GM21737 (cell line): ENCODE measurements around the gene ATG2B.
"Not testable (repeated sequence)": the region's sequence is repeated elsewhere in the genome, so short reads cannot be mapped to it uniquely, and the experiment has no call there.

Experiments
- ATAC-seq: cut with Tn5 transposase; IDR thresholded peaks from one replicate; pipeline ENCODE4 v1.9.1; 2021; ENCODE audit warnings: mild to moderate bottlenecking, moderate library complexity; ENCODE audit not compliant: unreplicated experiment

ATG2B gene

DNA sequence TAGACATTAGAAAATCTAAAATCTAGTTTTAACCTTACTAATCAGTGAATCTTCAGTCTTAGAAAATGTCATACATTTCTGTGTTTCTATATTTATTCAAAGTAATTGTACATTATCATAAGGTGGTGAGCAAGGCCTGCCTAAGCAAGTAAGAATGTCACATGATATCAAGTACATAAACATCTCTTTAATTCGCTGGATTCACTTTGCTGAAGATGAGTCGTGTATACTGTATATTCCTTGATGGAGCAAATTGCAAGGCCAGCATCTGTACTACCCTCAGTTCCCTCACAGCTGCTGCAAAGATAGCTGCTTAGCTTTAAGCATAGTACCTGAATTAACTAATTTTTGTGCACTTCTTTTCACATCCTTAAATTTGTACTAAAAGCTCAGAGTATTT is 20.3 kb upstream of the ATG2B start:
- no peak for ATAC-seq

DNA sequence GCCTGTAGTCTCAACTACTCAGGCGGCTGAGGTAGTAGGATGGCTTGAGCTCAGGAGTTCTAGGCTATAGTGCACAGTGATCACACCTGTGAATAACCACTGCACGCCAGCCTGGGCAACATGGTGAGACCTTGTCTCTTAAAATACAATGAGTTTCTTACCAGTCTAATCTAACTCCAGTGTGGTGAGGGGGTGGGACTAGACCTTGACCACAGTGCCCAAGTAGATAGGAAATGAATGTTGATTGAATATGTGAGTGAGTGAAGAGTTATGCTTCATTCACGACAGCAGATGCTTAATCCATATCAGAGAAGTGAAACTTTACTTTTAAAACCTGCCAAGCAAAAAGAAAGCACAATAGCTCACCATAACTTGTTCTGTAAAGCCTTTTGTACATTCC is 17.6 kb upstream of the ATG2B start:
- ATAC-seq: no peak

GRCh38 chr14:96376093-96376492 is 13.0 kb upstream of the ATG2B start:
- ATAC-seq: no peak

DNA sequence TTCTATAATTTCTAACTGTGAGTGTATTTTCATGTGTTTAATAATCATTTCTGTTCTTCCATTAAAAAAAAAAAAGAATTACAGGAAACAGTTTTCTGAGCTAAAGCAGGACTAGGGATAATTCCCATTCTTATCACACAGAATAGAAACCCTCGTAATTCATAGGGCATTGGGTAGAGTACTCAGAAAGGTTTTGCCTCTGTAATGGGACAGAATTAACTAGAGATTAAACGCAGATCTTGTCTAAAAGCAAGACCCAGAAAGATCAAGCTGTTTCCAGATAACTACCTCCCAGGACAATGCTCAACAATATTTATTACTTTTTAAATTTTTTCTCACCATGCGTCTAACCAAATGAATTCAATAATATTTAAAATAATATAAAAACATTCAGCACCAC is 10.4 kb upstream of the ATG2B start:
- no peak for ATAC-seq

DNA sequence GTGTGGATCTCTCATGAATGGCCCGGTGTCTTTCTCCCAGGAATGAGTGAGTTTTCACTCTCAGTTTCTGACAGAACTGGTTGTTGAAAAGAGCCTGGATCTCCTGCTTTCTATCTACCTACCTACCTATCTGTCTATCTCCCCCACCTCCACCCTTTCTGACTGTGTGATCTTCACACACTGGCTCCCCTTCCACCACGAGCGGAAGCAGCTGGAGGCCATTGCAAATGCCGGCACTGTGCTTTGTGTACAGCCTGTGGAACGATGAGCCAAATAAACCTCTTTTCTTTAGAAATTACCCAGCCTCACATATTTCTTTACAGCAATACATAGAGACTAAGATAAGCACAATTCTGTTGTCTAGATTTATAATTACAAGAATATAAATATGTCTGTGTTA is 7.4 kb upstream of the ATG2B start:
- ATAC-seq: no peak

DNA sequence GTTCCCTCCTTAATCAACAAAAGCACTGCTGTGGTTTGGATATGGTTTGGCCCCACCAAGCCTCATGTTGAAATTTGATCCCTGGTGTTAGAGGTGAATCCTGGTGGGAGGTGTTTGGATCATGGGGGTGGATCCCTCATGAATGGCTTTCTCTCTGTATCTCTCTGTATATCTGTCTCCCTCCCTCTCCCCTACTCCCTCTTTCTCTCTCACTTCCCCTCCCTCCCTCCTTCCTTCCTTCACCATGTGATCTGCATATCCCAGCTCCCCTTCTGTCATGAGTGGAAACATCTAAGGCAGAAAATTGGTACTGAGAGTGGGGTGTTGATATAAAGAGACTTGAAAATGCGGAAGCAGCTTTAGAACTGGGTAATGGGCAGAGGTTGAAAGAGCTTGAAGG is 5.4 kb upstream of the ATG2B start:
- no peak for ATAC-seq

DNA sequence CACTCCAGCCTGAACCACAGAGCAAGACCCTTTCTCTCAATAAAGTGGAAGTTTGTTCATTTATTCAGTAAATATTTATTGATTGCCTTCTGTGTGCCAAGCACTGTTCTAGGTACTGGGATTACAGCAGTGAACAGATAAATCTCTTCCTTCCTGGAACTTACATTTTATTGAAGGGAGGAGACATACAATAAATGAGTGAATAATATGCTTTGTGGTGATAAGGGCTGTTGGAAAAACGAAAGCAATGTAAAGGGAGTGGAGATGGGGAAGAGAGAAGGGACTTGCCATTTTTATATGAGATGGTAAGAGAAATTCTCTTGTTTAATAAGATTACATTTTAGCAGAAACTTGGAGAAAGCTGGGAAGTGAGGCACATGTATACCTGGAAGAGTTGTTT is 1.8 kb upstream of the ATG2B start:
- no peak for ATAC-seq

GRCh38 chr14:96363751-96364336 is 703 bp upstream of the ATG2B start:
- ATAC-seq: peak; percentile 19

GRCh38 chr14:96362071-96362964 is 823 bp downstream of the ATG2B start:
- ATAC-seq: peak; percentile 32

- ATAC-seq: no peak
These were observed 3.2 kb downstream of the ATG2B start for GRCh38 chr14:96359959-96360358.

GRCh38 chr14:96357216-96357615 is 5.9 kb downstream of the ATG2B start:
- ATAC-seq: no peak

GRCh38 chr14:96354246-96354645 is 8.9 kb downstream of the ATG2B start:
- ATAC-seq: no peak

DNA sequence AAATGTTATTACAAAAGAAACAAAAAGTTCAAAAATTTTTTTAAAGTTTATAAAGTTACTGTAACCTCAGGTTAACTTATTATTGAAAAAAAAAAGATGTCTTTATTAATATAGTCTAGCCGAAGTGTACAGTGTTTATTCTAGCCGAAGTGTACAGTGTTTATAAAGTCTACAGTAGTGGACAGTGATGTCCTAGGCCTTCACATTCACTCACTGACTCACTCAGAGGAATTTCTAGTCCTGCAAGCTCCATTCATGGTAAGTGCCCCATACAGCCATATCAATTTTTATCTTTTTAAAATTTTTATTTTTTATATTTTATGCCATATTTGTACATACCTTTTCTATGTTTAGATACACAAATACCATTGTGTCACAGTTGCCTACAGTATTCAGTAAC is 10.4 kb downstream of the ATG2B start:
- ATAC-seq: no peak

- ATAC-seq: no peak
These were observed 11.2 kb downstream of the ATG2B start for GRCh38 chr14:96351986-96352385.

DNA sequence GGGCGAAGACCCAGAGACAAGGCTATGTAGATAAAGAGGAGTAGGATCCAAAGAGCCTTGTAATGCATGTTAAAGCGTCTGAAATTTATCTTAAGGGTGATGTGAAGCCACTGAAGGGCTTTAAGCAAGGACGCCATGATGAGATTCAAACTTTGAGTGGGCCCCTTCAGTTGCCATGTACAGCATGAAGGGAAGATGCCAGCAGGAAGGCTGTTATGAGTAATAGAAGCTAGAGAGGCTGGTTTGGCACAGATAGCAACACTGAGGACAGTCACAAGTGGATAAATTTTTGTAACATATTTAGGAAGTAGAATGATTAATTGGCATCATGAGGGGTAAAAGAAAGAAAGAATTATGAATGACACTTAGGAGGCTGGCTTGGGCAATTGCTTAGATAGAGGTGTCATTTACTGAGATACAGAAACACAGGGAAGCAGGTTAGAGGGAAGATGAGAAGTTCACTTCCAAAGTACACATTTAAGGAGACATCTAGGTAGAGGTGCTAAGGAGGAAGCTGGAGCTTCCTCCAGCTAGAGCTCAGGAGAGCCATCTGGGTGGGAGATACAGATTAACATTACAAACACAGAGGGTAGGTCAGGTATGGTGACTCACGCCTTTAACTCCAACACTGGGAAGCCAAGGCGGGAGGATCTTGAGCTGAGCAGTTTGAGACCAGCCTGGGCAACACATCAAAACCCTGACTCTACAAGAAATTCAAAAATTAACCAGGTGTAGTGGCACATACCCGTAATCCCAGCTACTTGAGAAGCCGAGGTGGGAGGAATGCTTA is 13.7 kb downstream of the ATG2B start:
- ATAC-seq: no peak

DNA sequence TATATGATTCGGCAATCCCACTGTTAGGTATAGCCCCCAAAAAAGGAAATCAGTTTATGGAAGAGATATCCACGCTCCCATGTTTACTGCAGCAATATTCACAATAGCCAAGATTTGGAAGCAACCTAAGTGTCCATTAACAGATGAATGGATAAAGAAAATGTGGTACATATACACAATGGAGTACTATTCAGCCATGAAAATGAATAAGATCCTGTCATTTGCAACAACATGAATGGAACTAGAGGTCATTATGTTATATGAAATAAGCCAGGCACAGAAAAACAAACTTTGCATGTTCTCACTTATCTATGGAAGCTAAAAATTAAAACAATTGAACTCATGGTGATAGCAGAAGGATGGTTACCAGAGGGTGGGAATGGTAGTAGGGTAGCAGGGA is 15.2 kb downstream of the ATG2B start:
- not testable (repeated sequence) for ATAC-seq

DNA sequence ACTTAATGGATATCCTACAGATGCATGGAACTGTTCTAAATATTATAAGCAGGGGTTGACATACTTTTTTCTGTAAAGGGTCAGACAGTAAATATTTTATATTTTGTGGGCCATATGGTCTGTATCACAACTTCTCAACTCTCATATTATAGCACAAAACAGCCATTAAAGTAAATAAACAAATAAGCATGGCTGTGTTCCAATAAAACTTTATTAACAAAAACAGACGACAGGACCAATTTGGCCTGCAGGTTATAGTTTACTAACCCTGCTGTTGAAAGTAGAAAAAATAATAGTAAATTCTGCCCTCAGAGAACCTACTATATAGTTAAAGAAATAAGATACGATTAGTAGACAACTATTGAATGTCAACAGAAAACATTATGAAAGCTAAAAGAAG is 17.5 kb downstream of the ATG2B start:
- ATAC-seq: no peak

GRCh38 chr14:96341323-96341722 is 21.8 kb downstream of the ATG2B start:
- no peak for ATAC-seq

DNA sequence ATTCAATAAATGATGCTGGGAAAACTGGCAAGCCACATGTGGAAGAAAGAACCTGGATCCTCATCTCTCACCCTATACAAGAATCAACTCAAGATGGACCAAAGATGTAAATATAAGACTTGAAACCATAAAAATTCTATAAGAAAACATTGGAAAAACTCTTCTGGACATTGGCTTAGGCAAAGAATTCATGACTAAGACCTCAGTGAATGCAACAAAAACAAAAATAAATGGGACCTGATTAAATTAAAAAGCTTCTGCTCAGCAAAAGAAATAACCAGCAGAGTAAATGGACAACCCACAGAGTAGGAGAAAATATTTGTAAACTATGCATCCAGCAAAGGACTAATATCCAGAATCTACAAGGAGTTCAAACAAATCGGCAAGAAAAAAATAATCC is 24.6 kb downstream of the ATG2B start:
- no peak for ATAC-seq

GRCh38 chr14:96324219-96324618 is 38.9 kb downstream of the ATG2B start:
- ATAC-seq: no peak

- no peak for ATAC-seq
These were observed 42.5 kb downstream of the ATG2B start for GRCh38 chr14:96320605-96321004.

GRCh38 chr14:96318836-96319235 is 44.3 kb downstream of the ATG2B start:
- ATAC-seq: no peak
